OCI-LY7 (cell line): ENCODE measurements around the gene SCUBE3. TPM values are rescaled to one million over a fixed set of nuclear protein-coding genes. Genes with fewer than 3 reads are reported as not detected.

ENCODE experiments used
- BruUV-seq: library from RNA; stranded (reverse); fragments of 400-500 nt; replicated peaks from 2 replicates; lab custom pipeline; 2021; lab: Mats Ljungman, UMichigan
- CTCF ChIA-PET: fragments of 300-600 bp; sonication (Branson Sonifier 250); formaldehyde crosslinking; loops from one replicate; lab custom pipeline; 2022; ENCODE audit warnings: antibody characterized with exemption; ENCODE audit not compliant: unreplicated experiment; lab: Charles Lee
- POLR2A ChIA-PET: fragments of 300-600 bp; sonication (Branson Sonifier 250); formaldehyde crosslinking; loops from one replicate; lab custom pipeline; 2022; ENCODE audit warnings: antibody characterized with exemption; lab: Charles Lee
- DNase-seq: peaks from one replicate; pipeline ENCODE4 v3.0.0-alpha.2; 2015; ENCODE audit warnings: low spot score
- H2AFZ ChIP-seq: fragments of 200-600 bp; sonication (generic), shearing (Covaris generic); 2 replicates; pipeline ENCODE4 v1.6.1; 2014; ENCODE audit warnings: mild to moderate bottlenecking, antibody characterized with exemption, low read length, moderate library complexity
- H3K27ac ChIP-seq: fragments of 200-600 bp; sonication (generic); 2 replicates; pipeline ENCODE4 v1.5.1; 2014; ENCODE audit warnings: mixed run types, low read depth, mild to moderate bottlenecking, moderate library complexity, low read length, inconsistent platforms; ENCODE audit not compliant: poor library complexity, severe bottlenecking
- H3K36me3 ChIP-seq: fragments of 200-600 bp; sonication (generic); 2 replicates; pipeline ENCODE4 v1.6.1; 2014; ENCODE audit warnings: mild to moderate bottlenecking, antibody characterized with exemption, low read length, moderate library complexity, mixed read lengths; ENCODE audit not compliant: insufficient read depth
- H3K4me1 ChIP-seq: fragments of 200-600 bp; sonication (generic); 2 replicates; pipeline ENCODE4 v1.5.1; 2014; ENCODE audit warnings: mild to moderate bottlenecking, low read length; ENCODE audit not compliant: insufficient read depth, poor library complexity, severe bottlenecking
- H3K4me2 ChIP-seq: fragments of 200-600 bp; sonication (generic); 2 replicates; pipeline ENCODE4 v1.6.1; 2014; ENCODE audit warnings: mild to moderate bottlenecking, low read length
- H3K4me3 ChIP-seq: fragments of 200-600 bp; sonication (generic); 2 replicates; pipeline ENCODE4 v1.5.1; 2014; ENCODE audit warnings: mild to moderate bottlenecking, low read depth, low read length; ENCODE audit not compliant: poor library complexity, severe bottlenecking
- H3K79me2 ChIP-seq: fragments of 200-600 bp; sonication (generic); 2 replicates; pipeline ENCODE4 v1.6.1; 2016; ENCODE audit warnings: low read depth, mild to moderate bottlenecking, low read length, moderate library complexity, mixed read lengths; ENCODE audit not compliant: insufficient read depth
- H3K9me2 ChIP-seq: fragments of 200-600 bp; sonication (generic); 2 replicates; pipeline ENCODE4 v1.6.1; 2016; ENCODE audit warnings: mild to moderate bottlenecking, low read length, mixed read lengths; ENCODE audit not compliant: insufficient read depth
- H3K9me3 ChIP-seq: fragments of 200-600 bp; sonication (generic); 2 replicates; pipeline ENCODE4 v1.6.1; 2014; ENCODE audit warnings: mild to moderate bottlenecking, mixed run types, low read length, mixed read lengths
- H4K20me1 ChIP-seq: fragments of 200-600 bp; sonication (generic); 2 replicates; pipeline ENCODE4 v1.6.1; 2014; ENCODE audit warnings: mild to moderate bottlenecking, antibody characterized with exemption, low read length, moderate library complexity, mixed read lengths; ENCODE audit not compliant: insufficient read depth
- CTCF ChIP-seq: fragments of 200-600 bp; sonication (generic); conservative IDR thresholded peaks from 2 replicates; pipeline ENCODE4 v1.5.1; 2014; ENCODE audit warnings: mild to moderate bottlenecking, antibody characterized with exemption, low read length, moderate library complexity, mixed read lengths
- EZH2phosphoT487 ChIP-seq: fragments of 200-600 bp; sonication (generic); IDR thresholded peaks from 2 replicates; pipeline ENCODE4 v1.6.1; 2018; ENCODE audit warnings: low read depth, borderline replicate concordance, mild to moderate bottlenecking, mixed run types, antibody characterized with exemption, low read length, moderate library complexity, mixed read lengths
- intact Hi-C: fragments of 100-400 bp; cut with micrococcal nuclease; formaldehyde crosslinking; loops from one replicate; pipeline ENCODE4 v1.10.0; 2022; ENCODE audit not compliant: unreplicated experiment
- total RNA-seq, 2 experiments: library from RNA; depleted of rRNA in 1 of 2; stranded (reverse); fragments of >200 nt in 1 of 2; shearing (Covaris generic) in 1 of 2; gene quantifications; 2 replicates each; pipeline ENCODE4 v1.2.3, GENCODE V29; 2014 to 2022

Gene SCUBE3
- total RNA-seq, 2 experiments from 2014 or later: not detected

- no peaks in the 10 kb centered on the region for H3K9me2 ChIP-seq
- H3K4me1 ChIP-seq: no peaks in the 10 kb centered on the region
- no peak for DNase-seq
- intact Hi-C loops: no loop called here
- no peak overlapping the region for H2AFZ ChIP-seq
- no peaks in the 10 kb centered on the region for H3K79me2 ChIP-seq
- no peak for TF ChIP-seq CTCF
- no peak for TF ChIP-seq EZH2phosphoT487
- H3K9me3 ChIP-seq: no peaks in the 10 kb centered on the region
- CTCF ChIA-PET: no interaction called here
- no peak overlapping the region for H3K27ac ChIP-seq
- no peaks in the 10 kb centered on the region for H4K20me1 ChIP-seq
- no peak overlapping the region for H3K4me3 ChIP-seq
- no TSS peak for BruUV-seq
- H3K4me2 ChIP-seq: no peak overlapping the region
- POLR2A ChIA-PET: no interaction called here
- no peaks in the 10 kb centered on the region for H3K36me3 ChIP-seq
These were observed 16.7 kb downstream of the SCUBE3 start for GRCh38 chr6:35230498-35230897.

- Histone ChIP-seq H3K79me2 (no peaks in the 10 kb centered on the region), H2AFZ (no peak overlapping the region), H3K4me1 (no peaks in the 10 kb centered on the region), H3K4me2 (no peak overlapping the region), H3K9me2 (no peaks in the 10 kb centered on the region), H3K9me3 (no peaks in the 10 kb centered on the region), H3K36me3 (no peaks in the 10 kb centered on the region), H3K27ac (no peak overlapping the region), H4K20me1 (no peaks in the 10 kb centered on the region), H3K4me3 (no peak overlapping the region)
- POLR2A ChIA-PET: no interaction called here
- intact Hi-C loops: no loop called here
- CTCF ChIA-PET: no interaction called here
- BruUV-seq: no TSS peak
- TF ChIP-seq EZH2phosphoT487: no peak
- no peak for TF ChIP-seq CTCF
- no peak for DNase-seq
These were observed 17.2 kb downstream of the SCUBE3 start for GRCh38 chr6:35230950-35231349.

GRCh38 chr6:35231563-35231962, 17.8 kb downstream of the SCUBE3 start:
- CTCF ChIA-PET: interaction anchor here (0.6 to 1.0 kb wide), 2 partner anchors 95 to 366 kb away, joined by 4 read pairs; no protein-coding TSS in a partner anchor

More at GRCh38 chr6:35231563-35231962, 17.8 kb downstream of the SCUBE3 start:
- no peaks in the 10 kb centered on the region for H3K4me1 ChIP-seq
- H4K20me1 ChIP-seq: no peaks in the 10 kb centered on the region
- H3K79me2 ChIP-seq: no peaks in the 10 kb centered on the region
- POLR2A ChIA-PET: interaction anchor here (0.5 kb wide), 1 partner anchor 157 kb away, joined by 3 read pairs; no protein-coding TSS in a partner anchor
- TF ChIP-seq EZH2phosphoT487 (no peak), CTCF (no peak)
- intact Hi-C loops: no loop called here
- no peak overlapping the region for H3K4me3 ChIP-seq
- DNase-seq: no peak
- no peak overlapping the region for H3K4me2 ChIP-seq
- no peaks in the 10 kb centered on the region for H3K9me3 ChIP-seq
- BruUV-seq: no TSS peak
- H3K9me2 ChIP-seq: no peaks in the 10 kb centered on the region
- no peak overlapping the region for H2AFZ ChIP-seq
- H3K27ac ChIP-seq: no peak overlapping the region
- no peaks in the 10 kb centered on the region for H3K36me3 ChIP-seq
